Measurements from ENCODE around the gene THOC5. TPM values are rescaled to one million over a fixed set of nuclear protein-coding genes. Genes with fewer than 3 reads are reported as not detected.
"Not testable (repeated sequence)": the region's sequence is repeated elsewhere in the genome, so short reads cannot be mapped to it uniquely, and the experiment has no call there.

The THOC5 gene
- total and polyA plus RNA-seq, 4 experiments from 2014 or later = 24.6 to 57.7 (median 42.5) TPM

DNA sequence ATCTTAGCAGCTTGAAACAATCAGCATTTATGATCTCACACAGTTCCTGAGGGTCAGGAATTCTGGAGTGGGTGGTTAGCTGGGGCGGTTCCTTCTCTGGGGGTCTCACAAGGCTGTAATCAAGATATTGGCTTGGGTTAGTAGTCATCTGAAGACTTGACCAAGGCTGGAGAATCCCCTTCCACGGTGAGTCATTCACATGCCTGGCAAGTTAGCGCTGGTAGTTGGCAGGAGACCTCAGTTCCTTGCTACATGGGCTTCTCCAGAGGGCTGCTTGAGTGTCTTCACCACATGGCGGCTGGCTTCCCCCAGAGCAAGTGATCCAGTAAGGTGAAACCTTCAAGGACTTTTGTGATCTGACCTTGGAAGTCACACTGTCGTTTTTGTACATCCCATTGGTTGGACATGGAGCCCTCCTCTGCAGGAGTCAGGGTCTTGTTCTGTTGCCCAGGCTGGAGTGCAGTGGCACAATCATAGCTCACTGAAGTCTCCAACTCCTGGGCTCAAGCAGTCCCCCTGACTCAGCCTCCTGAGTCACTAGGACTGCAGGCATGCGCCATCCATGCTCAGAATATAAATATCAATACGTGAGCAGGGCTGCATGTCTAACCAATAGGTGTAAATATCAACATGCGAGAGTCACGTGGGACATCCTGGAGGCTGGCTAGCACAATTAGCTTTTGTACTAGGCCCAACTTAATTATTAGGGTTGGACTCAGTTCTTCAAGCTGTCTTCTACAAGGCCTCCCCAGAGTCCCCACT lies 34.6 kb upstream of the THOC5 start:
- no peak for DNase-seq
- ChIA-PET POLR2A (ENCODE audit: partially characterized antibody) (interaction anchor here (0.6 to 2.3 kb wide), 4 partner anchors 9 to 34 kb away, joined by 3 to 11 read pairs (median 4); partner anchors contain the start of genes NF2 and THOC5), CTCF (ENCODE audit: partially characterized antibody) (interaction anchor here (1.1 to 6.4 kb wide), 9 partner anchors 10 to 504 kb away, joined by 3 to 49 read pairs (median 6); partner anchors contain the start of gene NF2)
- Mint-ChIP-seq H3K4me3 (no peak overlapping the region), H3K9me3 (no peaks in the 10 kb centered on the region), H3K27me3 (no peaks in the 10 kb centered on the region), H3K4me1 (peaks cover 8 to 12% (median 10%) of the 10 kb centered on the region in 4 donors), H3K36me3 (no peaks in the 10 kb centered on the region), H3K27ac (peak overlapping the region in 3 of 7 donors; percentile 18 to 60 (median 46))
- Histone ChIP-seq H3K4me1 (ENCODE audit: insufficient read depth, low read length) (peaks cover 8% of the 10 kb centered on the region), H3K36me3 (ENCODE audit: insufficient read depth, low read length) (no peaks in the 10 kb centered on the region), H3K9me3 (ENCODE audit: control insufficient read depth in 1 of 2, low read length in 2 of 2) (no peaks in the 10 kb centered on the region), H3K4me3 (ENCODE audit: low read length in 2 of 2) (no peak overlapping the region), H3K27me3 (ENCODE audit: insufficient read depth, low read length) (no peaks in the 10 kb centered on the region), H3K27ac (ENCODE audit: low read depth, low read length) (no peak overlapping the region)
- intact Hi-C loops (cut with micrococcal nuclease) = no loop called here

- H3K9me3 Mint-ChIP-seq; H3K4me3 ChIP-seq (ENCODE audit: low read length in 2 of 2); H3K27me3 Mint-ChIP-seq; H3K9me3 ChIP-seq (ENCODE audit: control insufficient read depth in 1 of 2, low read length in 2 of 2); H3K27me3 ChIP-seq (ENCODE audit: insufficient read depth, low read length); H3K36me3 ChIP-seq (ENCODE audit: insufficient read depth, low read length); DNase-seq; H3K4me3 Mint-ChIP-seq; intact Hi-C loops (cut with micrococcal nuclease); H3K36me3 Mint-ChIP-seq; H3K27ac ChIP-seq (ENCODE audit: low read depth, low read length): not testable (repeated sequence)
- CTCF ChIA-PET (ENCODE audit: partially characterized antibody) = interaction anchor here (0.7 to 2.7 kb wide), 2 partner anchors 31 to 1503 kb away, joined by 3 to 6 read pairs; no protein-coding TSS in a partner anchor
- peak overlapping the region in 2 of 7 donors; percentile 36 to 43 for H3K27ac Mint-ChIP-seq
- H3K4me1 ChIP-seq (ENCODE audit: insufficient read depth, low read length) = peaks cover 13% of the 10 kb centered on the region
- peaks cover 10 to 20% (median 16%) of the 10 kb centered on the region in 4 donors for H3K4me1 Mint-ChIP-seq
- POLR2A ChIA-PET (ENCODE audit: partially characterized antibody) = interaction anchor here (0.8 kb wide), 1 partner anchor 33 kb away, joined by 3 read pairs; the partner anchor contains the start of gene THOC5
Observed at GRCh38 chr22:29586193-29586705, 32.7 kb upstream of the THOC5 start.

DNA sequence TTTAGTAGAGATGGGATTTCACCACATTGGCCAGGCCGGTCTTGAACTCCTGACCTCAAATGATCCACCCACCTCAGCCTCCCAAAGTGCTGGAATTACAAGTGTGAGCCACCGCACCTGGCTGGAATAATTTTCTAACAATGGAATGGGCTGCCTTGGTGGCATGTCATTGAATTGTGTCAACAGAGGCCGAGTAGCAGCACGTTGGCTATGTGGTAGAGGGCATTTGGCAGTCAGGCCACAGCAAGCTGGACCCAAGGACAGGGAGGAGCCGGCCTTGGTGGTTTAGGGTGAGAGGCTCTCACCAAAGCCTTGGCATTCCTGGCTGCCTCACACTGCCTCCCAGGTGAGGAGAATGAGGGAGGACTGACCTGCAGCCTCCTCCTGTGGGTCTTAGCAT lies 31.4 kb upstream of the THOC5 start:
- H3K36me3 Mint-ChIP-seq = peaks cover 0 to 2% of the 10 kb centered on the region in 2 donors
- no peak overlapping the region for H3K27ac Mint-ChIP-seq
- H3K4me3 Mint-ChIP-seq = no peak overlapping the region
- no peaks in the 10 kb centered on the region for H3K9me3 Mint-ChIP-seq
- intact Hi-C loops (cut with micrococcal nuclease) = no loop called here
- H3K9me3 ChIP-seq (ENCODE audit: control insufficient read depth in 1 of 2, low read length in 2 of 2) = no peaks in the 10 kb centered on the region
- peaks cover 14% of the 10 kb centered on the region for H3K4me1 ChIP-seq (ENCODE audit: insufficient read depth, low read length)
- no peak overlapping the region for H3K4me3 ChIP-seq (ENCODE audit: low read length in 2 of 2)
- ChIA-PET CTCF (ENCODE audit: partially characterized antibody) (interaction anchor here (0.6 to 0.7 kb wide), 2 partner anchors 17 to 200 kb away, joined by 3 read pairs; no protein-coding TSS in a partner anchor), POLR2A (ENCODE audit: partially characterized antibody) (no interaction called here)
- no peaks in the 10 kb centered on the region for H3K27me3 Mint-ChIP-seq
- peaks cover 6 to 24% (median 12%) of the 10 kb centered on the region in 4 donors for H3K4me1 Mint-ChIP-seq
- no peaks in the 10 kb centered on the region for H3K36me3 ChIP-seq (ENCODE audit: insufficient read depth, low read length)
- no peaks in the 10 kb centered on the region for H3K27me3 ChIP-seq (ENCODE audit: insufficient read depth, low read length)
- no peak for DNase-seq
- H3K27ac ChIP-seq (ENCODE audit: low read depth, low read length) = no peak overlapping the region

DNA sequence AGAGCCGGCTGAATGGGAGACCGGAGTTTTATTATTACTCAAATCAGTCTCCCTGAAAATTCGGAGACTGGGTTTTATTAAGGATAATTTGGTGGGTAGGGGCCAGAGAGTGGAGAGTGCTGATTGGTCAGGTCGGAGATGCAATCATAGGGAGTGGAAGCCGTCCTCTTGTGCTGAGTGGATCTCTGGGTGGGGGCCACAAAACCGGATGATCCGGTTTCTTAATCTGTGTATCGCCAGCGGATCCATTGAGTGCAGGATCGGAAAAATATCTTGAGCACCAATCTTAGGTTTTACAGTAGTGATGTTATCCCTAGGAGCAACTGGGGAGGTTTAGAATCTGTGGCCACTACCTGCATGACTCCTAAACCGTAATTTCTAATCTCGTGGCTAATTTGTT lies 28.2 kb upstream of the THOC5 start:
- intact Hi-C loops (cut with micrococcal nuclease) = loop anchor here (1.0 to 2.0 kb wide), 3 partner anchors 22 to 257 kb away; partner anchors contain the start of genes ASCC2, NF2 and THOC5
- H3K9me3 ChIP-seq (ENCODE audit: control insufficient read depth in 1 of 2, low read length in 2 of 2) = no peaks in the 10 kb centered on the region
- peaks cover 14% of the 10 kb centered on the region for H3K4me1 ChIP-seq (ENCODE audit: insufficient read depth, low read length)
- H3K4me3 ChIP-seq (ENCODE audit: low read length in 2 of 2) = no peak overlapping the region
- H3K27ac Mint-ChIP-seq = peak overlapping the region in 6 of 7 donors; percentile 61 to 95 (median 82)
- peak overlapping the region; percentile 93 to 97 (median 96) for H3K4me3 Mint-ChIP-seq
- DNase-seq = no peak
- peaks cover 5 to 26% (median 14%) of the 10 kb centered on the region in 4 donors for H3K4me1 Mint-ChIP-seq
- H3K36me3 Mint-ChIP-seq = peaks cover 0 to 2% of the 10 kb centered on the region in 2 donors
- ChIA-PET POLR2A (ENCODE audit: partially characterized antibody) (interaction anchor here (1.7 kb wide), 1 partner anchor 28 kb away, joined by 11 read pairs; the partner anchor contains the start of gene THOC5), CTCF (ENCODE audit: partially characterized antibody) (interaction anchor here (0.6 to 0.7 kb wide), 2 partner anchors 15 to 23 kb away, joined by 3 to 4 read pairs; no protein-coding TSS in a partner anchor)
- no peaks in the 10 kb centered on the region for H3K27me3 Mint-ChIP-seq
- H3K36me3 ChIP-seq (ENCODE audit: insufficient read depth, low read length) = no peaks in the 10 kb centered on the region
- H3K27me3 ChIP-seq (ENCODE audit: insufficient read depth, low read length) = no peaks in the 10 kb centered on the region
- no peaks in the 10 kb centered on the region for H3K9me3 Mint-ChIP-seq
- no peak overlapping the region for H3K27ac ChIP-seq (ENCODE audit: low read depth, low read length)

DNA sequence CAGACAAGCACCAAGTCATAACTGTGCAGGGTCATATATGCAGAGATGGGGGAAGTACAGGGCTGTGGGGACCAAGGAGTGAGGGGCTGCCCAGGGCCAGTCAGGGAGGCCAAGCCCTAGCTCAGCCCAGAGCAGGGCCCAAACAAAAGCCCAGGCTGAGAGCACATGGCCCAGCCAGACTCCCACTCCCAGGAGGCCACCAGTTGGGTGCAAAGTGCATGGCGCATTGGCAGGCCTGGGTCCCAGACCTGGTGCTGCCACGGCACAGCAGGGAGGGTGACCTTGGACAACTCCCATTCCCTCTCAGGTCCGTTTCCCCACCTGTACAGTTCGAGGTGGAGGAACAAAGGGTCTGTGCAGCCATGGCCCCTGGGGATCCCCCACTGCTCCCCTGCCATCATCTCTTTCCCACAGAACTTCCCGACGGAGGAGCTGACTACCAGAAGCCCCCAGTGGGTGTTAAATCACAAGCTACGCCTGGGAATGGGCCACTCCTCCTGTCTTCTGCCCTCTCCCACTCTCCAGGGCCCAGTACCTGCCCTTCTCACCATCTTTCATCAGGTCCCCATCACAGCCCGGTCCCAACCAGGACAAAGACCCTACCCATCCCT lies 26.7 kb upstream of the THOC5 start:
- ChIA-PET CTCF (ENCODE audit: partially characterized antibody) (interaction anchor here (0.6 kb wide), 1 partner anchor 285 kb away, joined by 3 read pairs; no protein-coding TSS in a partner anchor), POLR2A (ENCODE audit: partially characterized antibody) (interaction anchor here (1.7 to 1.8 kb wide), 2 partner anchors 24 to 27 kb away, joined by 8 to 11 read pairs; partner anchors contain the start of gene THOC5)
- Histone ChIP-seq H3K27ac (ENCODE audit: low read depth, low read length) (peak overlapping the region; percentile 58), H3K9me3 (ENCODE audit: control insufficient read depth in 1 of 2, low read length in 2 of 2) (no peaks in the 10 kb centered on the region), H3K27me3 (ENCODE audit: insufficient read depth, low read length) (no peaks in the 10 kb centered on the region), H3K36me3 (ENCODE audit: insufficient read depth, low read length) (no peaks in the 10 kb centered on the region), H3K4me3 (ENCODE audit: low read length in 2 of 2) (peak overlapping the region in 1 of 2 donors; percentile 61), H3K4me1 (ENCODE audit: insufficient read depth, low read length) (peaks cover 14% of the 10 kb centered on the region)
- H3K27me3 Mint-ChIP-seq = no peaks in the 10 kb centered on the region
- no peaks in the 10 kb centered on the region for H3K9me3 Mint-ChIP-seq
- intact Hi-C loops (cut with micrococcal nuclease) = loop anchor here (2.0 kb wide), 1 partner anchor 258 kb away; the partner anchor contains the start of gene ASCC2
- peaks cover 0 to 2% of the 10 kb centered on the region in 2 donors for H3K36me3 Mint-ChIP-seq
- H3K4me1 Mint-ChIP-seq = peaks cover 5 to 26% (median 14%) of the 10 kb centered on the region in 4 donors
- H3K4me3 Mint-ChIP-seq = peak overlapping the region; percentile 90 to 97 (median 95)
- H3K27ac Mint-ChIP-seq = peak overlapping the region; percentile 85 to 95 (median 94)
- DNase-seq = peak in 1 of 5 donors; percentile 5

DNA sequence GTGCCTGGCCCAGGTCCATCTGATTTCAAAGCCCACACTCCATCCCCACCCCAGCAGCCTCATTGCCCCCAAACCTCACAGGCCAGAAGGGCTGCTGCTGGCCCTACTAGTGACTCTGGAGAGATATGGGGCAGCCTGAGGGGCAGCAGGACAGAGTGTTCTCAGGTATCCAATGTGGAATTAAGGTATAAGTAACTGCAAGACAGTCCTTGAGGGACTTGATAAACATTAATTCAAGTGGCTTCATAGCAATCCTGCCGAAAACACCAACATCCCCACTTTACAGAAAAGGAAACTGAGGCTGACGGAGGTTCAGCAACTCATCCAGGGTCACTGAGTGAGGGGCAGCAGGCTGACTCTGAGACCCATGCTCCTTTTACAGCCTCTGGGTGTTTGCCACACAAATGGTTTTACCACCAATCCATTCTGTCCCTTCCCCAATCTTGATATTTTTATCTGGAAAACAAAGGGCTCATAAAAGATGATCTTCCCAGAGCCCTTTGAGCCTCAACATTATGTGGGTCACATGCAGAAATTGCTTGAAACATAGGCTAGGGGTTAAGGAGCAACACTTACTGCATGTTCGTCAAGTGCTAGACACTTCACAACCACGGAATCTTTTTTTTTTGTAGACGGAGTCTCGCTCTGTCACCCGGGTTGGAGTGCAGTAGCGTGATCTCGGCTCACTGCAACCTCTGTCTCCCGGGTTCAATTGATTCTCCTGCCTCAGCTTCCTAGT lies 25.1 kb upstream of the THOC5 start:
- no peaks in the 10 kb centered on the region for H3K9me3 ChIP-seq (ENCODE audit: control insufficient read depth in 1 of 2, low read length in 2 of 2)
- peak overlapping the region in 2 of 8 donors; percentile 19 to 25 for H3K4me3 Mint-ChIP-seq
- H3K27ac ChIP-seq (ENCODE audit: low read depth, low read length) = no peak overlapping the region
- CTCF ChIA-PET (ENCODE audit: partially characterized antibody) = interaction anchor here (1.0 kb wide), 1 partner anchor 9 kb away, joined by 3 read pairs; no protein-coding TSS in a partner anchor
- no peak overlapping the region for H3K27ac Mint-ChIP-seq
- POLR2A ChIA-PET (ENCODE audit: partially characterized antibody) = no interaction called here
- H3K27me3 Mint-ChIP-seq = no peaks in the 10 kb centered on the region
- H3K9me3 Mint-ChIP-seq = no peaks in the 10 kb centered on the region
- no peaks in the 10 kb centered on the region for H3K27me3 ChIP-seq (ENCODE audit: insufficient read depth, low read length)
- H3K4me1 Mint-ChIP-seq = peaks cover 5 to 26% (median 14%) of the 10 kb centered on the region in 4 donors
- H3K36me3 ChIP-seq (ENCODE audit: insufficient read depth, low read length) = no peaks in the 10 kb centered on the region
- peaks cover 0 to 6% of the 10 kb centered on the region in 2 donors for H3K36me3 Mint-ChIP-seq
- H3K4me3 ChIP-seq (ENCODE audit: low read length in 2 of 2) = no peak overlapping the region
- intact Hi-C loops (cut with micrococcal nuclease) = no loop called here
- peaks cover 14% of the 10 kb centered on the region for H3K4me1 ChIP-seq (ENCODE audit: insufficient read depth, low read length)
- DNase-seq = no peak

Data from CD4-positive, alpha-beta memory T cell (primary cell).